ENCODE results near the gene TANC1.

The TANC1 gene

GRCh38 chr2:158968396-158969161, at the start of gene TANC1:
Gene TANC1 (plus strand): TSS chr2:158968640. CDS start chr2:159065911, 97,271 bp downstream.
- peak; percentile 43 for DNase-seq

DNA sequence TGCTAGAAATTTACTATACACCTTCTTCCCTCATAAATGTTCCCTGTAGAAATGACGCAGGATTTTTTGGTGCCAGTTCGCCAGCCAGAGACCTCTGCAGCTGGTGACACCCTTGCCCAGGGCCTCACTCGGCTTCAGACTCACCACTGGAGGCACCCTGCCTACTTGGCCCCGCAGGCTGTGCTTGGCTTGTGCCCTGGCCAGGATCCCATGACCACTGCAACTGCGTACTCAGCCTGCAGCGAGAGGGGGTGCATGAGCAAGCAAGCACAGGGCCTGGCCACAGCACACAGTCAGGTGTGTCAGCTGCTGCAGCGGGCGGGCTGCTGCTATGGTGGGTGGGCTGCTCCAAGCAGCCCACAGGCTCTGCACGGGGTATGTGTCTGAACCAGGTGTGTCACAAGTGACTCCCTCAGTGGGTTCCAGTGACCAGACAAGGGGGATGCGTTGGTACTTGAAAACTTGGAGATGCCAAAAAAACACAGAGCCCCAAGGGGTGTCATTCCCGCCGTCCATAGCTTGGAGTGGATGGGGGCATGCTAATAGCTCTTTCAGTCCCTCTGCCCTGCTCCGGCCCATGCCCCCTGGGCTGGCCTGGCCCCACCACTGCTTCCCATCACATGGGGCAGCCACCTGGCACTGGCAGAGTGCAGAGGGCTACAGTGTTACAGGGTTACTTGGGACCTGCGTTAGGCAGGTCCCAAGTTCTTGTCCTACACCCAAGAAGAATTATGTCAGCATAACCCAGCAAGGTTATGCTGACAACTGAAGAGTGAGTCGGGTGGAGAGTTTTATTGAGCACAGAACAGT, 46.6 kb upstream of the TANC1 start:
- no peak for DNase-seq

DNA sequence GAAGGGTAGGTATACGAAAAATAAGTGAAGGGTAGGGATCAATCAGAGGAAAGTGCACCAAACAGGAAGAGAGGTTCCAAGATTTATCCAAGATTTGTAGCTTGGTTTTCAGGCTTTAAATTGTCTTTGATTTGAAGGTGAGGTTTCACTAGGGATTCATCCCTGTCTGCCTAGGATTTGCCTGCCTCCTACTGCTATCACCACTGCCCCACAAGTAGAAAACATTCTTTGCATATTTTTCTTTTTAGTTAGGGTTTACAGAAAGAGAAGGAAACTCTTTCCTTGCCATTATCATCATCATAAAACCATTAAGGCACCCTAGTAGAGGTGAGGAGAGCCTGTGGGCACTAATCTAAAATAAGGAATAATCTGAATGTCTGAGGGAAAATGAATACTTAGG, 45.8 kb upstream of the TANC1 start:
- DNase-seq = no peak

DNA sequence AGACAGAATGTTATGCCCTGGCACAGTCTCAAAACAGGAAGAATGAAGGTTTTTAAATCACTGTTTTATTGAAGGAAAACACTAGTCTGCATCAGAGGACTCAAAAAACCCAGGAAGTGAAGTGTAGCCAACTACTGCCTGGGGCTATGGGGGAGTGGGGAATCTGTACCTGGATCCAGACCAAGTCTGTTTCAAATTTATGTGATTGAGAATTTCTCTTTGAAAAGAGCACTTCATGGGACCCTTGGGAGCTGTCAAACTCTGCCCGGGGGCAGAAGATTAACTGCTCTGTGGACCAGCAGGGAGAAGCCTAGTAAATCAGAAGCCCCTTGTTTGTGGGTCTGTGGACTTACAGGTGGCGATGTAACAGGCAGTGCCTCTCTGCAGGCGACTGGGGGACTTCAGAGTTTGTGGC, 45.3 kb upstream of the TANC1 start:
- no peak for DNase-seq

DNA sequence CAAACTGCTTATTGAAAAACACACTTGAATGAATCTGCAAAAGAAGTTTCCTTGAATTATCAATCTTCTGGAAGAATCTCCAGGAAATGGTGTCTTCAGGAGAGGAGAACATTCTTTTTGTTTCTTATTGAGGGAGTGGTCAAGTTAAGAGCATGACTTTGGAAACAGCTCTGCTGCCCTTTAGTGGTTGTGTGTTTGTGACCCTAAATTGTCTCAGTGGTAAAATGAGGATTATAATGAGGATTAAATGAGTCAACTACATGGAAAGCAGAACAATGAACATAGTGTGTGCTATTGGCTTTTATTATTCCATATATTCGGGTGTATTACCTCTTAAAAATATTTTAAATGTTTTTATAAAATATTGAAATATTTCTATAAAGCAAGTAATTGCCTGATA, 44.8 kb upstream of the TANC1 start:
- no peak for DNase-seq

- DNase-seq = no peak
Observed at GRCh38 chr2:158926478-158926948, 41.9 kb upstream of the TANC1 start.

DNA sequence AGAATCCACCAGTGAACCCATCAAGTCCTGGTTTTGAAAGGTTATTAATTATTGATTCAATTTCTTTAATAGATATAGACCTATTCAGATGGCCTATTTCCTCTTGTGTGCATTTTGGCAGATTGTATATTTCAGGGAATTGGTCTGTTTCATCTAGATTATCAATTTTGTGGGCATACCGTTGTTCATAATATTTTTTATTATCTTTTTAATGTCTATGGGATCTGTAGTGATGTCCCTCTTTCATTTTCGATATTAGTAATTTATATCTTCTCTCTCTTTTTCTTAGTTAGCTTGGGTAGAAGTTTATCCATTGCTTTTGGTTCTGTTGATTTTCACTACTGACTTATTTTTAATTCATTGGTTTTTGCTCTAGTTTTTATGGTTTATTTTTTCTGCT, 39.9 kb upstream of the TANC1 start:
- no peak for DNase-seq

GRCh38 chr2:158928965-158929364, 39.5 kb upstream of the TANC1 start:
- DNase-seq = no peak

DNA sequence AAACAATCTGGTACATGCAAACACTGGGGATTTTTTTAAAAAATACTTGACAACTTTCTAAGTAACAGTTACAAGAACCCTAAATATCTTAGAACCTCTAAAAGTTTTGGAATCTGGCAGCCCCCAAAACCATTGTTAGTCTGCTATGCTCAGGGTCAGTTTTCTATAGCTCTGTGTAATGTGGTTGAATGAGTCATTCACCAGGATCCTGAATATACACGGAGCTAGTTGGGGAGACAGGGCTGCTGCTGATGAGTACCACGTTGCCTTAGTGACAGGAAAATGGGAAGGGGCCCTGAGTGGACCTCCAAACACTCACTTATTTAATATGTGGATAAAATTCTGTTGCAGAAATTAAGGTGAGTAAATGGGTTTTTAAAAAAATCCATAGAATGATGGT, 36.9 kb upstream of the TANC1 start:
- DNase-seq = no peak

DNA sequence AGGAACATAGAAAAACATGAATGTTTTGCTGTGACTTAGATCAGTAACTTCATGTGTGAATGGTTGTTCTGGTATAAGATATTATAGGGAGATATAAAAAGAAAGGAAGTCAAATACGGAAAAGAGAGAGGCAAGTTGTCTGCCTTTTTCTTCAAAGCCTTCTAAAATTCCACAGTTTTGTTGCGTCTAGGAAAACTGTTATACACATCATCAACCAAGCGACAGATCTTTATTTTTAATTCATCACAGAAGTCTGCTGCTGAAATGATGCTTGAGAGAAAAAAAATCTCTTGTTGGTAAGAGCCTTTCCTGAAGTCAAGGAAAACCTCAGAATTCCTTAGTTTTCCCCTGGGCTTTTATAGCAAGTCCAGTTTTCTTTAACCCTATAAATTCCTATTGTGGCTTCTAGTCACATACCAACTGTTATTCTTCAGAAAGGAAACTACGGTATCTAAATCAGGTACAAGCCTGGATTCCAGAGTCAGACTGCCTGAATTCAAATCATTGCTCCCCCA, 36.3 kb upstream of the TANC1 start:
- DNase-seq = no peak

- no peak for DNase-seq
Observed at GRCh38 chr2:158934170-158934569, 34.3 kb upstream of the TANC1 start.

DNA sequence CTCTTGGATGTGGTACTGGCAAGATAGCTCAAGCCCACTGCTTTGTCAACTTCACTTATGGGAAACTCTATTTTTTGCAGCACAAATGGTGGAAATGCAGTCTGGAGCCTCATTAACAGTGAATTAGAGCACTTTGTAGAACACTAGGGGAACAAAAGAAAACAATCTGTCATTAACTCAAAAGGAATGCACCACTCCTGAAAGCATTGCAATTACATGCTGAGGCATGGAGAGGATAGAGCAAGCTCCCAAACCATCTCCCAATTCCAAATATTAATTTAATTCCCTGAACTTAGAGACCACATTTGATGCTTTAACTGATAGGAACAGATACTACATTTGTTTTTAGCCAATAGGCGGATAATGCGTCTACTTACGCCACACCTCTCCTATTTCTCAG, 32.8 kb upstream of the TANC1 start:
- no peak for DNase-seq

DNA sequence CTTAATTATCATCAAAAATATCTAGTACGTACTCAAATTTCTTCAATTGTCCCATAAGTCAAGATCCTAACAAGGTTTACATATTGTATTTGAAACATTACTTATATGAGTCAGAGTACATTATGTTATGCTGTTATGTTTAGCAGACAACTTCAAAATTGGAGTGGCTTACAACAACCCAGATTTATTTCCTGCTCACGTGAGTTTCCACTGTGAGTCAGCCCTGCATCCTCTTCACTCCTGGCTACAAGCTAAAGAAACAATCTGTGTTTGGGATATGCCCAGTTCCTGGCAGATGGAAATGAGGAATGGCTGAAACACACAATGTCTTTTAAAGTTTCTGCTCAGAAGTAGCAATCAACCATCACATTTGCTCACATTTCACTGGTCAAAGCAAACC, 31.5 kb upstream of the TANC1 start:
- DNase-seq = no peak

GRCh38 chr2:158940356-158940755, 28.1 kb upstream of the TANC1 start:
- DNase-seq = no peak

- no peak for DNase-seq
Observed at GRCh38 chr2:158943973-158944372, 24.5 kb upstream of the TANC1 start.

DNA sequence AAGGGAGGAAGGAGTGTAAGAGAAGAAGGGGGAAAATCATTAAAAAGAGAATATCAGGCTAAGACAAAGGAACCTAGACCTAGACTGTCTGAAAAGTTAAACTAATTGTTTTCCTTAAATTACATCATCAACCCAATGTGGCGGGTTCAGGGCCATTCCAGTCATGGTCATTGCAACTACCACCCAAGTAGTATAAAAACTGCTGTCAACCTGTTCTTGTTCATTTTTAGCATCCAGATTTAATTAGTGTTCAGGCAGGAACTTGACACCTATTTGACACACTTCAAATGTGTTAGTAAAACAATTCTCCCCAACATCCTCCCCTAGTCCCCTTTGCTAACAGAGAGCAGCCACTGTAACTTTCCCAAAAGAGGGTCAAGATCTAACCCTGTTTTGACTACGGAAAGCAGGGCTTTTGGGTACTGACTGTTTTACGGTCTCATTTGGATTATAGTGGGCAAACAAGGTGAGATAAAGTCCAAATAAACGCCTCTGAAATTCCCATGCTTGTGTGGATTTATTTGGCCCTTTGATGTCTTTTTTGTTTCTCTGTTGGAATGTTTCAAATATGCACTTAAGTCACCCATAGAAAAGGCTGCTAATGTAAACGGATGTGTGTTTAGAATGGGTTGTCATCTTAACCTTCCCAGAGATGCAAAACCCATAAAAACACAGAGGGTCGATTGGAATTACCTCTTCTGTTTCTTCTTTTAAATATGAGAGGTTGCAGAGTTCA, 19.3 kb upstream of the TANC1 start:
- no peak for DNase-seq

GRCh38 chr2:158953454-158953853, 15.0 kb upstream of the TANC1 start:
- DNase-seq = no peak

- DNase-seq = peak; percentile 11
Observed at GRCh38 chr2:158953926-158954763, 14.3 kb upstream of the TANC1 start.

- DNase-seq = no peak
Observed at GRCh38 chr2:158955842-158956365, 12.5 kb upstream of the TANC1 start.

DNA sequence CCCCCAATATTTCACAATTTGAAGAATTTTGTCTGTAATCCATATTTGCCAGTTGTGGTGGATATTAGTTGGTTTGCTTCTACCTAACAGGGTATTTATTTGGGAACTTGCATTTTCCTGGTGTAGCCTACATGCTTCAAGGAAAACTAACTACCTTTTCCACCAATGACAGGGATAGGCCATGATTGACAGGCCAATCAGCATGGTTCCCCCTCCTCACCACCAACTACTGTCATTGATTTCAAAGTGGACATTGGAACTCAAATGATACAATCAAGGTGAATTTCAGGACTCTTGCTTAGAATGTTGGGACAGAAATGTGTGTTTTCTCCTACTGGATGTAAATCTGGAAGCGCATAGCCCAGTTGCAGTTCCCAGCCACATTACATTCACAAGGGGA, 10.1 kb upstream of the TANC1 start:
- no peak for DNase-seq

DNA sequence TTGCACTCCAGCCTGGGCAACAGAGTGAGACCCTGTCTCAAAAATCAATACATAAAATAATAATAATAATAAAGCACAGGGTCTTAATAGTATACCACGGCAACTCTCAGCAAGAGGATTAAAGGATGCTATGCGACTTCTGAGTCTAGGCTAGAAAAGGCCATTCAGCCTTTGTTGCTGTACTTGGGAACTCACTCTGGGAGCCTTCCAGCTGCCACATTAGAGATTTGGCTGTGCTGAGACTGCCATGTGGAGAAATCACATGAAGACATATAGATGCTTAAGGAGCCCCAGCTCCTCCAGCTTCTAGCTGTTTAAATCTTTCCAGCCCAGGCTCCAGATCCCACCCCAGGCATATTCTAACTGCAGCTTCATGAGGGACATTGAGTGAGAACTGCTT, 8.2 kb upstream of the TANC1 start:
- no peak for DNase-seq

GRCh38 chr2:158962074-158962473, 6.4 kb upstream of the TANC1 start:
- no peak for DNase-seq
